Subcutaneous adipose tissue (tissue), 4 donors: ENCODE results near the gene DDX3X. TPM values are rescaled to one million over a fixed set of nuclear protein-coding genes. Genes with fewer than 3 reads are reported as not detected.

Experiments
- CTCF ChIP-seq: fragments of 450-650 bp; IDR thresholded peaks from one replicate; pipeline ENCODE4 v1.5.1; 2016; ENCODE audit warnings: low read depth, mild to moderate bottlenecking, control low read depth, antibody characterized with exemption, moderate library complexity
- total RNA-seq, 4 donors: library from RNA; depleted of rRNA; stranded (reverse); fragments of >200 nt; gene quantifications; one replicate each; pipeline ENCODE4 v1.1.0, GENCODE V29; 2016

The DDX3X gene
- total RNA-seq, 4 donors from 2014 or later = 214 to 404 (median 320) TPM

DNA sequence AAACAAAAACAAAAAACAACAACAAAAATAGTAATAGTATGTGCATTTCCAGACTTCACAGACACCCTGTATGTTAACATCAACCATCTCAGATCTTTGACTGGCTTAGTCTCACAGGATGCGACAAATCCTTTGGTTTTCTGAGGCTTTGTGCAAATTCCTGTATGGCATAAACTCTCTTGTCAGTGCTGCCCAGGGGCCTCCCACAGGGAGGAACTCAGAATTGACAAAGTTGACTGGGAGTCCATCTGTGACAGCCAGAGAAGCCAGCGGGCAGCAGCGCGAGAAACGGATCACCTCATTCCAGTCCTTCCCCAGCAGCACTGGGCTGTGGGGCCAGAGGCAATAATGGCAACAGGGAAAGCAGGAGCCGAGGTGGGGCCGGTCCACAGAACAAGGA, 19.1 kb upstream of the DDX3X start:
- no peak for TF ChIP-seq CTCF

GRCh38 chrX:41317477-41318208, 16.3 kb upstream of the DDX3X start:
- TF ChIP-seq CTCF = no peak

DNA sequence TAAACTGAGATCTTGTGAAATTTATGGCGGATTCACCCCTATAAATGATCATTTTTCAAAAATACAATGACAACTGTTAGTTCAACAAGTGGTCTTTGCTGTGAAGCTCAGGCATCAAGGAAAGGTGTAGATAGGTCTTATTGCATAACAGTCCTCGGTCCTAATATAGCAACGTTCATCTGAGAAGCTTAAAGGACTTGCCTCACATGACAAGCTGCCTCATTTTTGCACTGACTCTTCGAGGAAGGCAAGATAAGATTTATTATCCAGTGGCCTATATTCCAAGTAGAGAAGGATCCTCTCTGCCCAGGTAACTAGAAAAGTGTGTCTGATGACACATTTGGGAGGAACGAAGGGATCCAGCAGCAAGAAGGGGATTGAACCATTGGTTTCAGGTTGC, 13.6 kb upstream of the DDX3X start:
- no peak for TF ChIP-seq CTCF

GRCh38 chrX:41322821-41323603, 10.9 kb upstream of the DDX3X start:
- TF ChIP-seq CTCF = no peak

DNA sequence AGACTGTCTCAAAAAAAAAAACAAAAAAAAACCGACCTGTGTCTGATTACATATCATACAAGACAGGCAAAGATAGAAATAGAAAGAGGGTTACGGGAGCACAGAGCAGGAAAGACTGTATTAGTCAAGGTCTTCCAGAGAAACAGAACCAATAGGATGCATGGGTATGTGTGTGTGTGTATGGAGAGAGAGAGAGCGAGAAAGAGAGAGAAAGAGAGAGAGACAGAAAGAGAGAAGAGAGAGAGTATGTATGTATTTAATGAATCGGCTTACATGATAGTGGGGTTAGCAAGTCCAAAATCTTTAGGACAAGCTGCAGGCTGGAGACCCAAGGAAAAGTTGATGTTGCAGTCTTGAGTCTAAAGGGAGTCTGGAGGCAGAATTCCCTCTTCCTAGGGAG, 7.5 kb upstream of the DDX3X start:
- no peak for TF ChIP-seq CTCF

DNA sequence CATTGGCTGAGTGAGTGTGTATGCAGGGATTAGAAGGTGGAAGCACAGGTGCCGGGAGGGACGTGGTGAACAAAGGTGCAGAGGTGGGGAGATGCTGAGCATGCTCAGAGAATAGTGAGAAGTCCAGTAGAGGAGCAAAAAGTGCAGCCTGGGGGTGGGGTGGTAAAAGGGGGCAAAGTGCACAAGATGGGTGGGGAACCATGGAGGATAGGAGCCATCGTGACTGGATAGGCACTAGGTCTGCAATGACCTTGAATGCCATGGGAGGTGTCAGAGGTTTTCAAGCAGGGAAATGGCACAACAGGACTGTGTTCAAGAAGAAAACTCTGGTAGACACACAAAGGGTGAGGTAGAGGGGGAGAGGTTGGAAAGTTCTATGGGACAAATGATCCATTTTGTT, 6.6 kb upstream of the DDX3X start:
- no peak for TF ChIP-seq CTCF

DNA sequence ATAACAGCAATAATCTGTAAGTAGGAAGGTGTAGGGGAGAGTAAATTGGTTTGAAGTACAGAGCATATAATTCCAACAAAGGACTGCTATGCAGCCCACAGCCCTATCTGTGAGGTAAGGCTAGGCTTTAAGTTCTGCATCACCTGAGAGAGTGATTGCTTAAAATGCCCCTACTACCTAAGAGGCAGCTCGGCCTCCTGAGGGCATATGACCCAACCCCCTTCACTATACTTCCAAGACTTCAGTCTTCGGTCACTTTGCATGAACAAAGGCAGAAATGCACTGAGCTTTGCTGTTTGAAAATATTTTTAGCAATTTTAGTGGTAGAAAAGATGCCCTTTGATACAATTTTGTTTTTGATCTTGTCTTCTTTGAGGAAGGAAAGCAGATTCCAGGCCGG, 4.9 kb upstream of the DDX3X start:
- TF ChIP-seq CTCF = no peak
